HepG2 (cell line): Measurements from ENCODE around the gene ABHD15. TPM values are rescaled to one million over a fixed set of nuclear protein-coding genes. Genes with fewer than 3 reads are reported as not detected.

Experiments used
- CENPT ChIP-seq: sonication (generic); formaldehyde crosslinking; IDR thresholded peaks from 2 replicates; pipeline ENCODE4 v1.8.0; 2022; ENCODE audit warnings: low read depth, mild to moderate bottlenecking, moderate library complexity, missing genetic modification reagents
- ELF3 ChIP-seq: IDR thresholded peaks from 2 replicates; pipeline ENCODE4 v1.6.1; 2016; ENCODE audit warnings: missing genetic modification reagents, missing compliant biosample characterization
- GTF3A ChIP-seq: sonication (generic); formaldehyde crosslinking; conservative IDR thresholded peaks from 2 replicates; pipeline ENCODE4 v1.4.0; 2020; ENCODE audit warnings: mild to moderate bottlenecking, missing genetic modification reagents
- MAFF ChIP-seq: IDR thresholded peaks from 2 replicates; pipeline ENCODE4 v1.6.1; 2011; ENCODE audit warnings: low read depth, low read length, improper control_type of control experiment
- SYNCRIP ChIP-seq: fragments of 200-400 bp; formaldehyde crosslinking; IDR thresholded peaks from 2 replicates; pipeline ENCODE4 v1.6.1; 2018; ENCODE audit warnings: mild to moderate bottlenecking, low read depth, low read length; ENCODE audit not compliant: insufficient read depth
- TBX2 ChIP-seq: sonication (generic); formaldehyde crosslinking; IDR thresholded peaks from 2 replicates; pipeline ENCODE4 v1.5.0; 2020; ENCODE audit warnings: missing genetic modification reagents, mild to moderate bottlenecking, borderline replicate concordance
- U2AF1 ChIP-seq: fragments of 200-400 bp; formaldehyde crosslinking; optimal IDR thresholded peaks from 2 replicates; pipeline ENCODE3; 2017; ENCODE audit warnings: mild to moderate bottlenecking, low read depth, low read length
- ZNF296 ChIP-seq: sonication (generic); formaldehyde crosslinking; conservative IDR thresholded peaks from 2 replicates; pipeline ENCODE4 v1.5.0; 2020; ENCODE audit warnings: mild to moderate bottlenecking, missing genetic modification reagents
- ZNF326 ChIP-seq: sonication (generic); formaldehyde crosslinking; IDR thresholded peaks from 2 replicates; pipeline ENCODE4 v1.4.0; 2020; ENCODE audit warnings: missing genetic modification reagents, borderline replicate concordance
- ZNF510 ChIP-seq: sonication (generic); formaldehyde crosslinking; IDR thresholded peaks from 2 replicates; pipeline ENCODE4 v1.4.0; 2020; ENCODE audit warnings: low read depth, mild to moderate bottlenecking, missing genetic modification reagents
- ZNF788 ChIP-seq: sonication (generic); formaldehyde crosslinking; IDR thresholded peaks from 2 replicates; pipeline ENCODE4 v1.5.0; 2020; ENCODE audit warnings: mild to moderate bottlenecking, missing genetic modification reagents, borderline replicate concordance
- polyA plus RNA-seq, 8 experiments: library from polyadenylated mRNA; depleted of rRNA in 3 of 8; stranded (reverse) in 7 of 8; unstranded in 1 of 8; fragments of >200 nt; fragmentation: Illumina TruSeq in 4 of 8; extraction: Trizol in 4 of 8; gene quantifications; 2 replicates each; pipeline versions ENCODE4 v1.2.1 to v1.2.3, GENCODE V29; 2011 to 2016; ENCODE audit warnings: low read depth in 4 of 8, missing spikeins in 1 of 8, mixed read lengths in 1 of 8; ENCODE audit not compliant: insufficient read depth in 1 of 8
- total RNA-seq, 5 experiments: library from RNA; depleted of rRNA; stranded (reverse); fragments of >200 nt; fragmentation: Illumina TruSeq; extraction: Trizol; gene quantifications; 2 replicates each; pipeline ENCODE4 v1.2.3, GENCODE V29; 2016; ENCODE audit warnings: low read depth in 1 of 5
- TF ChIP-seq, protein P1 (sequence below): sonication (generic); formaldehyde crosslinking; IDR thresholded peaks from 2 replicates; pipeline ENCODE4 v1.4.0; 2020; ENCODE audit warnings: missing genetic modification reagents, borderline replicate concordance
- TF ChIP-seq, protein P2 (sequence below): sonication (generic); formaldehyde crosslinking; IDR thresholded peaks from 2 replicates; pipeline ENCODE4 v1.5.1; 2020; ENCODE audit warnings: missing genetic modification reagents, mild to moderate bottlenecking, borderline replicate concordance
- TF ChIP-seq, protein P3 (sequence below): sonication (generic); formaldehyde crosslinking; IDR thresholded peaks from 2 replicates; pipeline ENCODE4 v1.5.1; 2020; ENCODE audit warnings: missing genetic modification reagents, mild to moderate bottlenecking, borderline replicate concordance
- TF ChIP-seq, protein P4 (sequence below): sonication (generic); formaldehyde crosslinking; IDR thresholded peaks from 2 replicates; pipeline ENCODE4 v1.4.0; 2020; ENCODE audit warnings: missing genetic modification reagents
- TF ChIP-seq, protein P5 (sequence below): sonication (generic); formaldehyde crosslinking; IDR thresholded peaks from 2 replicates; pipeline ENCODE4 v1.9.0; 2021; ENCODE audit warnings: missing genetic modification reagents, mild to moderate bottlenecking, borderline replicate concordance
- TF ChIP-seq, protein P6 (sequence below): sonication (generic); formaldehyde crosslinking; IDR thresholded peaks from 2 replicates; pipeline ENCODE4 v1.5.1; 2020; ENCODE audit warnings: mild to moderate bottlenecking, missing genetic modification reagents, moderate library complexity

Gene ABHD15
- total and polyA plus RNA-seq, 2 of the 13 experiments (the other 11 are each of a cell fraction or from before 2014, with no cell fraction given) = 2.4 to 7.7 TPM

DNA sequence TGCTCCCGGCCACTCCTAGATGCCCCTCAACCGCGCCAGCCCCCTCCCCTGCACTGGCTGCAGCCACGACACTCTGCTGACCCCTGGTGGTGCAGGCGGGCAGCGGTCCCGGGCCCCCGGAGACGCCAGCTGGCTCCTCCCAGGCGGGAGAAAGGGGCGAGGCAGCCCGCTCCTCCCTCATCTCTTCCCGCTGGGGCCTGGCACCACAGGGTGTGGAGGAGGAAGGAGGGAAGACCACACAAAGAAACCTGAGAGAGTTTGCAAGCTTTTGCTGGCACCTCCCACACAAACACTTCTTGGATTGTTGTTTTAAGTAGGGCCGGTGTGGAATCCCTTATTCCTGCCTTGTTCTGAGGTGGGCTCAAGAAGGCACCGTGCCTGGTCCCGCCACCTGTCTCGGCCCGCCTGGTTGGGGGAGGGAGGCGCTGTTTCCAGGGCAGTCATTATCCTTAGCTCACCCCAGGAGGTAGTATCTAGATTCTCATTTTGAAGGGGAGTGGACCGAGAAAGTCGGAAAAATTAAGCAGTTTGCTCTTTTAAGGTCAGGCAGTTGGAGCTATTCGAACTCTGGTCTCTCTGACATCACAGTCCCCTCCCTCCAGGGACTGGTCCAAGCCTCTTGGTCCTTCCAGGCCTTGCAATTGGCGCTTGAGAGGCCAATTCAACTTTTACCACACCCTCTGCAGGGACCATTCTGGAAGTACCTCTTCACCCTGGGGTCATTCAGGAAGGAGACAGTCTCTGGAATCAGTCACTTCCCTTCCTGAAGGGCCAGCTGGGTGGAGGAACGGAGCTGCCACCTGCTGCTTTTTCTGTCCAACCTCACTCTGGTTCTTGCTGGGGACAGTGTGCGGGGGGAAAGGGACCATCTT, 25.1 kb upstream of the ABHD15 start (continued):
- TF ChIP-seq, protein P1, sequence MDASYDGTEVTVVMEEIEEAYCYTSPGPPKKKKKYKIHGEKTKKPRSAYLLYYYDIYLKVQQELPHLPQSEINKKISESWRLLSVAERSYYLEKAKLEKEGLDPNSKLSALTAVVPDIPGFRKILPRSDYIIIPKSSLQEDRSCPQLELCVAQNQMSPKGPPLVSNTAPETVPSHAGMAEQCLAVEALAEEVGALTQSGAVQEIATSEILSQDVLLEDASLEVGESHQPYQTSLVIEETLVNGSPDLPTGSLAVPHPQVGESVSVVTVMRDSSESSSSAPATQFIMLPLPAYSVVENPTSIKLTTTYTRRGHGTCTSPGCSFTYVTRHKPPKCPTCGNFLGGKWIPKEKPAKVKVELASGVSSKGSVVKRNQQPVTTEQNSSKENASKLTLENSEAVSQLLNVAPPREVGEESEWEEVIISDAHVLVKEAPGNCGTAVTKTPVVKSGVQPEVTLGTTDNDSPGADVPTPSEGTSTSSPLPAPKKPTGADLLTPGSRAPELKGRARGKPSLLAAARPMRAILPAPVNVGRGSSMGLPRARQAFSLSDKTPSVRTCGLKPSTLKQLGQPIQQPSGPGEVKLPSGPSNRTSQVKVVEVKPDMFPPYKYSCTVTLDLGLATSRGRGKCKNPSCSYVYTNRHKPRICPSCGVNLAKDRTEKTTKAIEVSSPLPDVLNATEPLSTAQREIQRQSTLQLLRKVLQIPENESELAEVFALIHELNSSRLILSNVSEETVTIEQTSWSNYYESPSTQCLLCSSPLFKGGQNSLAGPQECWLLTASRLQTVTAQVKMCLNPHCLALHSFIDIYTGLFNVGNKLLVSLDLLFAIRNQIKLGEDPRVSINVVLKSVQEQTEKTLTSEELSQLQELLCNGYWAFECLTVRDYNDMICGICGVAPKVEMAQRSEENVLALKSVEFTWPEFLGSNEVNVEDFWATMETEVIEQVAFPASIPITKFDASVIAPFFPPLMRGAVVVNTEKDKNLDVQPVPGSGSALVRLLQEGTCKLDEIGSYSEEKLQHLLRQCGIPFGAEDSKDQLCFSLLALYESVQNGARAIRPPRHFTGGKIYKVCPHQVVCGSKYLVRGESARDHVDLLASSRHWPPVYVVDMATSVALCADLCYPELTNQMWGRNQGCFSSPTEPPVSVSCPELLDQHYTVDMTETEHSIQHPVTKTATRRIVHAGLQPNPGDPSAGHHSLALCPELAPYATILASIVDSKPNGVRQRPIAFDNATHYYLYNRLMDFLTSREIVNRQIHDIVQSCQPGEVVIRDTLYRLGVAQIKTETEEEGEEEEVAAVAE (CRISPR knock-in tag) = no peak
- TF ChIP-seq, protein P2, sequence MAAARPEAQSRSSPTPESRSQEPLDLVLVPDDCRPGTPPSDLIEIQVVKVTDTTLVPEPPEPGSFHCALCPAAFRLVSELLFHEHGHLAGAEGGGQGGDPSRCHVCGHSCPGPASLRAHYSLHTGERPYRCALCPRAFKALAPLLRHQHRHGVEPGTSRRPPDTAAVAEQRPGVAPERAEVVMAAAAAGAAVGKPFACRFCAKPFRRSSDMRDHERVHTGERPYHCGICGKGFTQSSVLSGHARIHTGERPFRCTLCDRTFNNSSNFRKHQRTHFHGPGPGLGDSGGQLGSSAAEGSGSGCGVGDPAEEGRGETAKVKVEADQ (CRISPR knock-in tag) = no peak
- TF ChIP-seq ZNF326 (CRISPR knock-in tag) (no peak), SYNCRIP (no peak), ELF3 (CRISPR knock-in tag) (0 out of 2 replicates have a peak, but pooled peaks have one; percentile 40), CENPT (no peak), MAFF (no peak), ZNF510 (CRISPR knock-in tag) (no peak; the same call in 1 of the 2 replicates), GTF3A (CRISPR knock-in tag) (peak; percentile 81; the same call in 1 of the 2 replicates), ZNF788 (CRISPR knock-in tag) (no peak; the same call in 1 of the 2 replicates), ZNF296 (CRISPR knock-in tag) (no peak), U2AF1 (no peak), TBX2 (CRISPR knock-in tag) (no peak)
- TF ChIP-seq, protein P3, sequence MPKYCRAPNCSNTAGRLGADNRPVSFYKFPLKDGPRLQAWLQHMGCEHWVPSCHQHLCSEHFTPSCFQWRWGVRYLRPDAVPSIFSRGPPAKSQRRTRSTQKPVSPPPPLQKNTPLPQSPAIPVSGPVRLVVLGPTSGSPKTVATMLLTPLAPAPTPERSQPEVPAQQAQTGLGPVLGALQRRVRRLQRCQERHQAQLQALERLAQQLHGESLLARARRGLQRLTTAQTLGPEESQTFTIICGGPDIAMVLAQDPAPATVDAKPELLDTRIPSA (CRISPR knock-in tag) = no peak; the same call in 1 of the 2 replicates
- TF ChIP-seq, protein P4, sequence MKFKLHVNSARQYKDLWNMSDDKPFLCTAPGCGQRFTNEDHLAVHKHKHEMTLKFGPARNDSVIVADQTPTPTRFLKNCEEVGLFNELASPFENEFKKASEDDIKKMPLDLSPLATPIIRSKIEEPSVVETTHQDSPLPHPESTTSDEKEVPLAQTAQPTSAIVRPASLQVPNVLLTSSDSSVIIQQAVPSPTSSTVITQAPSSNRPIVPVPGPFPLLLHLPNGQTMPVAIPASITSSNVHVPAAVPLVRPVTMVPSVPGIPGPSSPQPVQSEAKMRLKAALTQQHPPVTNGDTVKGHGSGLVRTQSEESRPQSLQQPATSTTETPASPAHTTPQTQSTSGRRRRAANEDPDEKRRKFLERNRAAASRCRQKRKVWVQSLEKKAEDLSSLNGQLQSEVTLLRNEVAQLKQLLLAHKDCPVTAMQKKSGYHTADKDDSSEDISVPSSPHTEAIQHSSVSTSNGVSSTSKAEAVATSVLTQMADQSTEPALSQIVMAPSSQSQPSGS (CRISPR knock-in tag) = no peak
- TF ChIP-seq, protein P5, sequence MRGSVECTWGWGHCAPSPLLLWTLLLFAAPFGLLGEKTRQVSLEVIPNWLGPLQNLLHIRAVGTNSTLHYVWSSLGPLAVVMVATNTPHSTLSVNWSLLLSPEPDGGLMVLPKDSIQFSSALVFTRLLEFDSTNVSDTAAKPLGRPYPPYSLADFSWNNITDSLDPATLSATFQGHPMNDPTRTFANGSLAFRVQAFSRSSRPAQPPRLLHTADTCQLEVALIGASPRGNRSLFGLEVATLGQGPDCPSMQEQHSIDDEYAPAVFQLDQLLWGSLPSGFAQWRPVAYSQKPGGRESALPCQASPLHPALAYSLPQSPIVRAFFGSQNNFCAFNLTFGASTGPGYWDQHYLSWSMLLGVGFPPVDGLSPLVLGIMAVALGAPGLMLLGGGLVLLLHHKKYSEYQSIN (CRISPR knock-in tag) = no peak
- TF ChIP-seq, protein P6, sequence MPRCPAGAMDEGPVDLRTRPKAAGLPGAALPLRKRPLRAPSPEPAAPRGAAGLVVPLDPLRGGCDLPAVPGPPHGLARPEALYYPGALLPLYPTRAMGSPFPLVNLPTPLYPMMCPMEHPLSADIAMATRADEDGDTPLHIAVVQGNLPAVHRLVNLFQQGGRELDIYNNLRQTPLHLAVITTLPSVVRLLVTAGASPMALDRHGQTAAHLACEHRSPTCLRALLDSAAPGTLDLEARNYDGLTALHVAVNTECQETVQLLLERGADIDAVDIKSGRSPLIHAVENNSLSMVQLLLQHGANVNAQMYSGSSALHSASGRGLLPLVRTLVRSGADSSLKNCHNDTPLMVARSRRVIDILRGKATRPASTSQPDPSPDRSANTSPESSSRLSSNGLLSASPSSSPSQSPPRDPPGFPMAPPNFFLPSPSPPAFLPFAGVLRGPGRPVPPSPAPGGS (CRISPR knock-in tag) = no peak
